H9 (cell line): ENCODE results near the gene GPR157. TPM values are rescaled to one million over a fixed set of nuclear protein-coding genes. Genes with fewer than 3 reads are reported as not detected.

ENCODE experiments used
- DNase-seq: peaks from one replicate; pipeline ENCODE4 v3.0.0-alpha.2; 2017
- H2AFZ ChIP-seq: one replicate; pipeline ENCODE4 v1.6.1; 2013; ENCODE audit warnings: mild to moderate bottlenecking, low read length, control low read depth, moderate library complexity
- H2AK5ac ChIP-seq: 2 replicates; pipeline ENCODE4 v1.6.1; 2013; ENCODE audit warnings: low read length, control low read depth, mixed read lengths; ENCODE audit not compliant: insufficient read length
- H2BK120ac ChIP-seq: one replicate; pipeline ENCODE4 v1.6.1; 2013; ENCODE audit warnings: low read depth, mild to moderate bottlenecking, low read length, control low read depth, inconsistent platforms; ENCODE audit not compliant: poor library complexity, severe bottlenecking
- H2BK12ac ChIP-seq: 2 replicates; pipeline ENCODE4 v1.6.1; 2013; ENCODE audit warnings: low read length, control low read depth, mixed read lengths, low read depth; ENCODE audit not compliant: insufficient read length
- H2BK15ac ChIP-seq: 2 replicates; pipeline ENCODE4 v1.6.1; 2013; ENCODE audit warnings: low read depth, low read length, control low read depth
- H2BK20ac ChIP-seq: one replicate; pipeline ENCODE4 v1.6.1; 2013; ENCODE audit warnings: low read depth, mild to moderate bottlenecking, low read length, control low read depth, inconsistent platforms; ENCODE audit not compliant: poor library complexity, severe bottlenecking
- H2BK5ac ChIP-seq: 2 replicates; pipeline ENCODE4 v1.6.1; 2013; ENCODE audit warnings: low read length, control low read depth, mixed read lengths; ENCODE audit not compliant: insufficient read length
- H3K14ac ChIP-seq: 2 replicates; pipeline ENCODE4 v1.6.1; 2013; ENCODE audit warnings: low read length, control low read depth; ENCODE audit not compliant: insufficient read depth
- H3K18ac ChIP-seq: 2 replicates; pipeline ENCODE4 v1.6.1; 2013; ENCODE audit warnings: low read depth, mild to moderate bottlenecking, mixed read lengths, low read length, control low read depth; ENCODE audit not compliant: insufficient read length
- H3K23ac ChIP-seq: 2 replicates; pipeline ENCODE4 v1.6.1; 2013; ENCODE audit warnings: low read length, control low read depth, mixed read lengths, low read depth; ENCODE audit not compliant: insufficient read length
- H3K23me2 ChIP-seq: 2 replicates; pipeline ENCODE4 v1.6.1; 2013; ENCODE audit warnings: low read depth, mild to moderate bottlenecking, mixed read lengths, low read length, control low read depth; ENCODE audit not compliant: insufficient read length, poor library complexity, severe bottlenecking
- H3K27ac ChIP-seq: 2 replicates; pipeline ENCODE4 v1.5.1; 2013; ENCODE audit warnings: low read length, control low read depth, mixed read lengths, low read depth; ENCODE audit not compliant: insufficient read length
- H3K27me3 ChIP-seq: 2 replicates; pipeline ENCODE4 v1.6.1; 2013; ENCODE audit warnings: low read length, control low read depth, inconsistent platforms; ENCODE audit not compliant: insufficient read depth
- H3K4ac ChIP-seq: 2 replicates; pipeline ENCODE4 v1.6.1; 2013; ENCODE audit warnings: low read depth, mild to moderate bottlenecking, control low read depth, inconsistent platforms, low read length, moderate library complexity
- H3K4me1 ChIP-seq: 2 replicates; pipeline ENCODE4 v1.6.1; 2013; ENCODE audit warnings: low read length, control low read depth, inconsistent platforms; ENCODE audit not compliant: insufficient read depth
- H3K4me2 ChIP-seq: 2 replicates; pipeline ENCODE4 v1.6.1; 2013; ENCODE audit warnings: low read length, control low read depth, mixed read lengths; ENCODE audit not compliant: insufficient read length, insufficient read depth
- H3K56ac ChIP-seq: 2 replicates; pipeline ENCODE4 v1.6.1; 2013; ENCODE audit warnings: low read depth, mild to moderate bottlenecking, mixed read lengths, low read length, control low read depth; ENCODE audit not compliant: insufficient read length
- H3K79me1 ChIP-seq: 2 replicates; pipeline ENCODE4 v1.6.1; 2013; ENCODE audit warnings: low read depth, mild to moderate bottlenecking, moderate library complexity, low read length, control low read depth, inconsistent platforms; ENCODE audit not compliant: insufficient read depth, poor library complexity, severe bottlenecking
- H3K79me2 ChIP-seq: 2 replicates; pipeline ENCODE4 v1.6.1; 2013; ENCODE audit warnings: low read length, control low read depth, inconsistent platforms; ENCODE audit not compliant: insufficient read depth
- H3K9ac ChIP-seq: 2 replicates; pipeline ENCODE4 v1.6.1; 2013; ENCODE audit warnings: low read length, control low read depth, mixed read lengths; ENCODE audit not compliant: insufficient read length; ENCODE audit errors: extremely low read depth
- H3K9me3 ChIP-seq: one replicate; pipeline ENCODE4 v1.6.1; 2013; ENCODE audit warnings: low read depth, low read length, inconsistent platforms; ENCODE audit not compliant: control insufficient read depth
- H3T11ph ChIP-seq: one replicate; pipeline ENCODE4 v1.6.1; 2013; ENCODE audit warnings: mild to moderate bottlenecking, low read length, control low read depth, inconsistent platforms
- H4K20me1 ChIP-seq: one replicate; pipeline ENCODE4 v1.6.1; 2013; ENCODE audit not compliant: control insufficient read depth, insufficient read length, insufficient read depth
- H4K5ac ChIP-seq: 2 replicates; pipeline ENCODE4 v1.6.1; 2013; ENCODE audit warnings: low read depth, mild to moderate bottlenecking, mixed read lengths, low read length, control low read depth; ENCODE audit not compliant: insufficient read length
- H4K8ac ChIP-seq: replicated peaks from 2 replicates; pipeline ENCODE4 v1.6.1; 2013; ENCODE audit warnings: low read length, control low read depth, mixed read lengths, low read depth; ENCODE audit not compliant: insufficient read length
- H4K91ac ChIP-seq: 2 replicates; pipeline ENCODE4 v1.6.1; 2013; ENCODE audit warnings: low read depth, mild to moderate bottlenecking, moderate library complexity, mixed read lengths, low read length, control low read depth; ENCODE audit not compliant: insufficient read length
- H3K27ac Mint-ChIP-seq, 3 experiments: 2 replicates in 2 of 3; 3 replicates in 1 of 3; pipeline ENCODE4 v1.8.0; 2020 to 2021; ENCODE audit warnings: mixed read lengths in 3 of 3, mild to moderate bottlenecking in 1 of 3, moderate library complexity in 1 of 3
- H3K27me3 Mint-ChIP-seq: 2 replicates; pipeline ENCODE4 v1.8.0; 2021; ENCODE audit warnings: low read depth, mild to moderate bottlenecking, moderate library complexity, mixed read lengths
- H3K36me3 Mint-ChIP-seq, 3 experiments: 2 replicates in 2 of 3; 3 replicates in 1 of 3; pipeline ENCODE4 v1.8.0; 2020 to 2021; ENCODE audit warnings: low read depth in 3 of 3, mixed read lengths in 3 of 3; ENCODE audit not compliant: insufficient read depth in 1 of 3
- H3K4me1 Mint-ChIP-seq, 2 experiments: 2 replicates each; pipeline ENCODE4 v1.8.0; 2020; ENCODE audit warnings: mixed read lengths in 2 of 2
- H3K4me3 Mint-ChIP-seq, 2 experiments: 2 replicates in 1 of 2; 3 replicates in 1 of 2; pipeline ENCODE4 v1.8.0; 2020 to 2021; ENCODE audit warnings: mild to moderate bottlenecking in 2 of 2, mixed read lengths in 2 of 2, moderate library complexity in 1 of 2
- H3K9me3 Mint-ChIP-seq, 2 experiments: 2 replicates in 1 of 2; 3 replicates in 1 of 2; pipeline ENCODE4 v1.8.0; 2020; ENCODE audit warnings: mild to moderate bottlenecking in 2 of 2, mixed read lengths in 2 of 2, moderate library complexity in 1 of 2
- CTCF ChIP-seq: fragments of 200-600 bp; sonication (generic); conservative IDR thresholded peaks from 3 replicates; pipeline ENCODE4 v1.8.0; 2021; ENCODE audit warnings: antibody characterized with exemption, mild to moderate bottlenecking
- WGBS: extraction: QIAGEN DNeasy Blood & Tissue Kit; methylation state at CpG from one replicate; pipeline ENCODE4 v1.1.7; 2013; ENCODE audit warnings: missing lambda C conversion rate, low lambda C conversion rate, mixed read lengths; ENCODE audit not compliant: insufficient read length; ENCODE audit errors: extremely low coverage; 5-methylcytosine and 5-hydroxymethylcytosine counted together
- total RNA-seq: library from RNA; stranded (reverse); gene quantifications from 2 replicates; pipeline ENCODE4 v1.2.1, GENCODE V29; 2021

Gene GPR157
- total RNA-seq, 1 experiment from 2014 or later = 3.8 TPM

- WGBS = no CpG with 5 or more reads among the region's 10 CpGs
- Histone ChIP-seq H2BK12ac (no peak overlapping the region), H2BK5ac (no peak overlapping the region), H2AK5ac (no peak overlapping the region), H3T11ph (no peak overlapping the region), H2BK20ac (no peak overlapping the region), H3K79me2 (no peaks in the 10 kb centered on the region; the same call in 1 of the 2 replicates), H3K56ac (no peak overlapping the region), H3K14ac (no peak overlapping the region), H3K79me1 (peaks cover 5% of the 10 kb centered on the region), H2BK15ac (no peak overlapping the region), H3K18ac (no peak overlapping the region), H3K23me2 (no peaks in the 10 kb centered on the region), H4K8ac (no peak overlapping the region), H4K20me1 (no peaks in the 10 kb centered on the region), H3K4me2 (no peak overlapping the region), H3K9me3 (no peaks in the 10 kb centered on the region), H4K5ac (no peak overlapping the region), H3K27me3 (no peaks in the 10 kb centered on the region), H3K4ac (no peak overlapping the region), H2AFZ (no peak overlapping the region), H4K91ac (no peak overlapping the region), H3K4me1 (no peaks in the 10 kb centered on the region), H3K27ac (no peak overlapping the region), H2BK120ac (no peak overlapping the region), H3K23ac (no peak overlapping the region), H3K9ac (no peak overlapping the region)
- Mint-ChIP-seq H3K4me3 (no peak overlapping the region), H3K27me3 (no peaks in the 10 kb centered on the region), H3K9me3 (no peaks in the 10 kb centered on the region), H3K4me1 (peaks cover 0 to 5% of the 10 kb centered on the region in 2 experiments; a peak in 1 of 4 replicates), H3K36me3 (peaks cover 0 to 35% (median 14%) of the 10 kb centered on the region in 3 experiments; a peak in 4 of 7 replicates), H3K27ac (peak overlapping the region in 2 of 3 experiments; percentile 28 to 44; a peak in 1 of 7 replicates)
- DNase-seq = no peak
- TF ChIP-seq CTCF = no peak
Observed at GRCh38 chr1:9152535-9152934, 23.6 kb upstream of the GPR157 start.
